Measurements from ENCODE around the gene SNAP25. TPM values are rescaled to one million over a fixed set of nuclear protein-coding genes. Genes with fewer than 3 reads are reported as not detected.

The SNAP25 gene
- total and polyA plus RNA-seq, 9 donors, result 5.1 to 19.8 (median 11.3) TPM

DNA sequence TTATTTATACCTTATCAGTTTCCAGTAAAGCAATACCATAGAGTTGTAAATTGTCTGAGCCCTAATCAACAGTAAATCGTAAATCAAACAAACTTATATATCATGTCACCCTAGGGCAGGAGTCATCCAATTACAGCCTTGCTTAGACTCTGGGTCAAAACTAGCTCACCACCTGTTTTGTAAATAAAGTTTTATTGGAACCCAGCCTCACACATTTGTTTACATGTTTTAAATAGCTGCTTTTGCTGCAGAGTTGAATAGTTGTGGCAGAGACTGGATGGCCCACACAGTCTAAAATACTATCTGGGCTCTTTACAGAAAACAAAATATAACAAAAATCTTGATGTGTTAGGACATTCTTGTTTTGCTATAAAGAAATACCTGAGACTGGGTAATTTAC is 121.0 kb downstream of the SNAP25 start:
- Histone ChIP-seq H3K27ac (no peak overlapping the region), H3K4me3 (no peak overlapping the region), H3K27me3 (no peaks in the 10 kb centered on the region), H3K36me3 (no peaks in the 10 kb centered on the region), H3K9me3 (no peaks in the 10 kb centered on the region), H3K4me1 (ENCODE audit: insufficient read depth) (peaks cover 2% of the 10 kb centered on the region)
- no peak for DNase-seq
- WGBS, 3 donors, result 90 to 91% (median 91%) methylated on average over 1 of the region's 1 CpG
- TF ChIP-seq EP300 (IDR thresholded peaks at IDR 0.05) (no peak), POLR2A (IDR thresholded peaks at IDR 0.05) (no peak)
- TF ChIP-seq, protein P1, sequence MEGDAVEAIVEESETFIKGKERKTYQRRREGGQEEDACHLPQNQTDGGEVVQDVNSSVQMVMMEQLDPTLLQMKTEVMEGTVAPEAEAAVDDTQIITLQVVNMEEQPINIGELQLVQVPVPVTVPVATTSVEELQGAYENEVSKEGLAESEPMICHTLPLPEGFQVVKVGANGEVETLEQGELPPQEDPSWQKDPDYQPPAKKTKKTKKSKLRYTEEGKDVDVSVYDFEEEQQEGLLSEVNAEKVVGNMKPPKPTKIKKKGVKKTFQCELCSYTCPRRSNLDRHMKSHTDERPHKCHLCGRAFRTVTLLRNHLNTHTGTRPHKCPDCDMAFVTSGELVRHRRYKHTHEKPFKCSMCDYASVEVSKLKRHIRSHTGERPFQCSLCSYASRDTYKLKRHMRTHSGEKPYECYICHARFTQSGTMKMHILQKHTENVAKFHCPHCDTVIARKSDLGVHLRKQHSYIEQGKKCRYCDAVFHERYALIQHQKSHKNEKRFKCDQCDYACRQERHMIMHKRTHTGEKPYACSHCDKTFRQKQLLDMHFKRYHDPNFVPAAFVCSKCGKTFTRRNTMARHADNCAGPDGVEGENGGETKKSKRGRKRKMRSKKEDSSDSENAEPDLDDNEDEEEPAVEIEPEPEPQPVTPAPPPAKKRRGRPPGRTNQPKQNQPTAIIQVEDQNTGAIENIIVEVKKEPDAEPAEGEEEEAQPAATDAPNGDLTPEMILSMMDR (IDR thresholded peaks at IDR 0.05), result no peak
- intact Hi-C loops (cut with DNase I), result no loop called here

DNA sequence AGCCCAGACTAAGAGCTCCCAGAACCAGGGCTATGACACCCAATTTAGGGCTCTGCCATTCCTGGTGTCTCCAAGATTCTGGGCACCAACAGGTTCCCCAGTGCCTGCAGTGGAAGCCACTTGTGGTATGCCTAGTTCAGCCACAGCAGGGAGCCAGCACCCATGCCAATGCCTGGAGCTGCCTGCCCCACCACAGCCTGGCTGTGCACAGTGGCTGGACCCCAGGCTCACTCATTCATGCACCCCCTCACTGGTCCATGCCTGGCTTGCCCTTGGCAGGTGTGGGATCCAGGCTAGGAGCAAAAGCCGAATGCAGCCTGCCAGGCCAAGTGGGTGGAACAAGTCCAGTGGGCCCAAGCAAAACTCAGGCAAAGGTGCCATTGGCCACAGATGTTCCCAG is 123.5 kb downstream of the SNAP25 start:
- Histone ChIP-seq H3K9me3 (no peaks in the 10 kb centered on the region), H3K4me1 (ENCODE audit: insufficient read depth) (peaks cover 2% of the 10 kb centered on the region), H3K27ac (no peak overlapping the region), H3K27me3 (no peaks in the 10 kb centered on the region), H3K36me3 (no peaks in the 10 kb centered on the region), H3K4me3 (no peak overlapping the region)
- intact Hi-C loops (cut with DNase I), result no loop called here
- DNase-seq, result no peak
- TF ChIP-seq POLR2A (IDR thresholded peaks at IDR 0.05) (no peak), EP300 (IDR thresholded peaks at IDR 0.05) (no peak)
- TF ChIP-seq, protein P1 (IDR thresholded peaks at IDR 0.05), result no peak
- WGBS, 3 donors, result 89 to 94% (median 91%) methylated on average over 1 of the region's 1 CpG

DNA sequence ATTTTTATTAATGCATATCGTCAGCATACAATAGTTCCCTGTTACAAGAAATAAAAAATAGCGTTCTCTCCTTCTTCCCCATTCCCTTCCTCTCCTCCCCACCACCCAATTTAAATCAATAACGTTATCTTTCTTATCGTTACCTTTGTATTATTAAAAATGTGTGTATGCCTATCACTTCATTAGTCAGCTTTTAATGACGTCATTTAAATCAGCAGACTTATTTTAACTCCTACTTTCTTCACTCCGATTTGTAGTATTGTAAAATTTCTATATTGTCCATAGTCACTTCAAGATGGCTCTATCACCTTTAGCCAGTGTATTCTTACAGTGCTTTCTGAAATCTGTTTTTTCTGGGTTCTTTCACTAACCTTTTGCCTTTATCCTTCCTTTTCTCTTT is 126.3 kb downstream of the SNAP25 start:
- H3K27ac ChIP-seq, result no peak overlapping the region
- no peaks in the 10 kb centered on the region for H3K9me3 ChIP-seq
- no peak for DNase-seq
- TF ChIP-seq POLR2A (IDR thresholded peaks at IDR 0.05) (no peak), EP300 (IDR thresholded peaks at IDR 0.05) (no peak)
- TF ChIP-seq, protein P1 (IDR thresholded peaks at IDR 0.05), result no peak
- peaks cover 2% of the 10 kb centered on the region for H3K4me1 ChIP-seq (ENCODE audit: insufficient read depth)
- no peaks in the 10 kb centered on the region for H3K27me3 ChIP-seq
- no peak overlapping the region for H3K4me3 ChIP-seq
- intact Hi-C loops (cut with DNase I), result no loop called here
- no peaks in the 10 kb centered on the region for H3K36me3 ChIP-seq
- 78 to 87% (median 78%) methylated on average over 6 of the region's 6 CpGs for WGBS, 3 donors

DNA sequence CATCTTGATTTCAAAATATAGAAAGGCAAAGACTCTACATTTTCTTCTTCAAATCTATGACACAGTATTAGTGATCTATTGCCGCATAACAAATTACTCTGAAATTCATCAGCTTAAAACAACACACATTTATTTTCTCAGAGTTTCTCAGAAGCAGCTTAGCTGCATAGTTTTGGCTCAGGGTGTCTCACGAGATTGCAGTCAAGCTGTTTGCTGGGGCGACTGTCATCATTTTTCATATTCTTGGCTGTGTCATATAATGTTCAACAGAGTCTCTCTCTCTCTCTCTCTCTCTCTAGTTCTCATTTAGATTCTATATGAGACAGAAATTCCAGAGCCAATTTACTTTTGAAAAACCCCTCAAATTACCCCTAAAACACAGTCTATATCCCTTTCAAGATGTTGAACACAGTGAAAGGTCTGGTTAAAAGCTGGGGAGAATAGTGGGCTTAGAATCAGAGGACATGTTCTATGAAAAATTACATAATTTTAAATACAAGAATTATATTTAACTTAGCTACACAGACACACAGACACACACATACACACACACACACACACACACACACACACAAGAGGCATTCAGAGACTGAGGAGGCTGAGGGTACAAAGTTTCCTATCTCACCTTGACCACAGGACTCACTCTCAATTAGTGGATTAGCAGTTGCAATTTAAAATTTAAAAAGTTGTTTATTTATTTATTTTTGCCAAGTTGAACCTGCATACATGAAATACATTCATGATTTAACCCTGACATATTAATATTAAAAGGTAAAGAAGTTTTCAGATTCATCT is 128.7 kb downstream of the SNAP25 start:
- Histone ChIP-seq H3K36me3 (no peaks in the 10 kb centered on the region), H3K4me1 (ENCODE audit: insufficient read depth) (no peaks in the 10 kb centered on the region), H3K4me3 (no peak overlapping the region), H3K27me3 (no peaks in the 10 kb centered on the region), H3K9me3 (no peaks in the 10 kb centered on the region), H3K27ac (no peak overlapping the region)
- intact Hi-C loops (cut with DNase I), result no loop called here
- TF ChIP-seq, protein P1 (IDR thresholded peaks at IDR 0.05), result no peak
- TF ChIP-seq POLR2A (IDR thresholded peaks at IDR 0.05), result no peak
- TF ChIP-seq EP300 (IDR thresholded peaks at IDR 0.05), result no peak
- WGBS, 3 donors, result 46 to 60% (median 56%) methylated on average over 3 of the region's 3 CpGs
- no peak for DNase-seq

Measured in ovary (tissue), 9 donors.